GM10847 (cell line): ENCODE data around the gene RCHY1.

Experiments
- POLR2A ChIP-seq: IDR thresholded peaks from 2 replicates; pipeline ENCODE4 v1.6.1; 2011; ENCODE audit not compliant: insufficient read length; ENCODE audit errors: extremely low read depth

Gene RCHY1

GRCh38 chr4:75514131-75514948 lies at the start of gene RCHY1, which contains the start of gene THAP6:
RCHY1 (minus strand) TSS chr4:75514403; CDS start chr4:75514286, 117 bp downstream.
THAP6 (plus strand) TSS chr4:75514473; CDS start chr4:75515453, 980 bp downstream.
- peak; percentile 84 for TF ChIP-seq POLR2A

GRCh38 chr4:75561789-75562188 lies 47.6 kb upstream of the RCHY1 start:
- no peak for TF ChIP-seq POLR2A

- TF ChIP-seq POLR2A, result no peak
Observed at GRCh38 chr4:75557696-75558095, 43.5 kb upstream of the RCHY1 start.

- no peak for TF ChIP-seq POLR2A
Observed at GRCh38 chr4:75555294-75556164, 41.3 kb upstream of the RCHY1 start, which contains the start of gene ODAPH. ODAPH (plus strand) TSS chr4:75556066; CDS start chr4:75556083, 17 bp downstream.

DNA sequence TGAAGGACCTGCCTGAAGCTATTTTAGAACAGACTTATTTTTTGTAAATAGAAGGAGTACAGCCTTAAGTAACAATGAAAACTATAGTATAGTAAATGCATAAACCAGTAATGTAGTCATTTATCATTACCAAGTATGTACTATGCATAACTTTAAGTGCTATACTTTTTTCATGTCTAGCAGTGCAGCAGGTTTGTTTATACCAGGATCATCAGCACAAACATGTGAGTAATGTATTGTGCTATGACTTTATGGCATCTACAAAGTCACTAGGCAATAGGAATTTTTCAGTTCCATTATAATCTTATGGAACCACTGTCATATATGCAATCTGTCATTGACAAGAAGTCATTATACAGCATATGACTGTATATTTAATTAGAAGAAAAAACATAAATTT lies 38.2 kb upstream of the RCHY1 start:
- no peak for TF ChIP-seq POLR2A

- no peak for TF ChIP-seq POLR2A
Observed at GRCh38 chr4:75549019-75549418, 34.8 kb upstream of the RCHY1 start.

- no peak for TF ChIP-seq POLR2A
Observed at GRCh38 chr4:75547647-75548387, 33.6 kb upstream of the RCHY1 start.

- no peak for TF ChIP-seq POLR2A
Observed at GRCh38 chr4:75545526-75545925, 31.3 kb upstream of the RCHY1 start.

DNA sequence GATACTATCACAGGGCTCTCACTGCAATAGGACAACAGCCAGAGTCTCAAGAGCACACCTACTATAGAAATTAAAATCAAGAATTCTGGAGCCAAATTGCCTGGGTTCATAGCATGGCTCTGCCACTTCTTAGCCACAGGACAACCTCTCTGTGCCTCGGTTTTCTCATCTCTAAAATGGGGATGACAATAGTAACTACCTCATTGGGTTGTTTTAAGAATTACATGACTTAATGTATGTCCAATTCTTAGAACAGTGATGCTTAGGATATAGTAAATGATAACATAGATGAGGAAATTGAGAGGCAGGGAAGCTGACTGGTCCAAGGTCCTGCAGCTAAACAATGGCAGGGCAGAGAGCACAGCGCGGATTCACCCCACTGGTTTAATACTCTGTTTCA lies 30.7 kb upstream of the RCHY1 start:
- no peak for TF ChIP-seq POLR2A

DNA sequence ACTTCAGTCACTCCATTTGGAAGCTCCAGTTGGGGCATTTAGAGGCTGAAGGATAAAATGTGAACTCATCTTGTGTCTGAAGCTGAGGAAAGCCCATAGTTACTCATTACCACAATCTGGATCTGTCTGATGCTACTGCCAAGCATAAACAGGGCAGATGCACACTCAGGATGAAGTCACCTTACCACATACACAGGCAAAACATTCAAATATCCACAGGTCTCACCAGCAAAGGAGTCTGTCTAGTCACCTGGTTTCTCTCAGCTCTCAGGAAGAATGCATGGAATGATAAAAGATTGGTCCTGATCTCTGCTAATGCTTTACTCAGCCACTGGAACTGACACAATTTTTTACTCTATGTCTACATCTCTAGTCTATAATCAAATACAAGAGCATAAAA lies 28.6 kb upstream of the RCHY1 start:
- TF ChIP-seq POLR2A, result no peak

DNA sequence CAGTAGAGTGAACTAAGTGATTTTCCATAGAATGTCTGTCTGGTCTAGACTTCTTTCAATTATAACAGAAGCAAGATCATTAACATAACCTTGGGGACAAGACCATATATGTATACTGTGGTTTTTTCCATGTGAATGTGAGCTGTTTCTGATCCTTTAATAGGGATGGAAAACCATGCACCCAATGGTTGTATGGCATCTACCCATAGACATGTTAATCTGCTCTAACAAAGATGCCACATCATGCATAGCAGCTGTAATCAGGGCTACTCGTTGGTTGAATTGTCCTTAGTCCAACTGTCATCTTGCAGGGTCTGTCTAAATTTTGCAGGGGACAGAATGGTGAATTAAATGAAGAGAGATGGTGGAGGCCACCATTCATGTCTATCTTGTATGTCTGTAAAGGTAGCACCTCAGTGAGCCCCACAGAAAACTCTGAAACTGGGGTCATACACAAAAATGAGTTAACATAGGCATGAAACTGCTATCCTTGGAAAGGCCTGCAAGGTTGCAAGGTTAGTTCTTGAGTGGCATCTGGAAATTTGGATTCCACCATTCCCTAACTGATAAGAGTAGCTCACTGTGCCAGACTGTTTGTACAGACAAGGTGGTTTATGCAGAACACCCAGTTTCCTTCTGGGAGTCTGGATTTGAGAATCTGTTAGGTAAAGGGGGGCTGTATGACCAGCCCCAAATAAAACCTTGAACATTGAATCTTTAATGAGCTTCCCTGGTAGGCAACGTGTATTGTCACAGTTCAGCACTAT lies 16.5 kb upstream of the RCHY1 start:
- no peak for TF ChIP-seq POLR2A

- TF ChIP-seq POLR2A, result no peak
Observed at GRCh38 chr4:75527482-75527881, 13.3 kb upstream of the RCHY1 start.

DNA sequence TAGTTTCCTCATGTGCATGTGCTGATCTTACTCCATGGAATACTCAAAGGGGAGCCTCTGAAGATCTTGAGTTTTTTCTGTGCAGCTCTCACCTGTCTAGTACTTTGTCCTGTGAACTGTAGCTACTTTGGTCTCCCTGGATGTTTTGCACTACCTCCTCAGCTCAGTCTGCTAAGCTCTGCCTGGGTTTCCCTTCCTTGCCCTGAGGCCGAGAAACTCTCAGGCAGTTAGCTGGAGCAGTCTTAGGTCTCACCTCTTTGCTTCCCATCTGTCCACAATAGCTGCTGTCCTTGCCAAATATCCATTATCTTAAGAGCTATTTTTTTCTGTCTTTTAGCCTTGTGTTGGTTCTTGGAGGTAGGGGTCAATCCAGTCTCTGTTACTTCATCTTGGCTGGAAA lies 11.7 kb upstream of the RCHY1 start:
- no peak for TF ChIP-seq POLR2A

DNA sequence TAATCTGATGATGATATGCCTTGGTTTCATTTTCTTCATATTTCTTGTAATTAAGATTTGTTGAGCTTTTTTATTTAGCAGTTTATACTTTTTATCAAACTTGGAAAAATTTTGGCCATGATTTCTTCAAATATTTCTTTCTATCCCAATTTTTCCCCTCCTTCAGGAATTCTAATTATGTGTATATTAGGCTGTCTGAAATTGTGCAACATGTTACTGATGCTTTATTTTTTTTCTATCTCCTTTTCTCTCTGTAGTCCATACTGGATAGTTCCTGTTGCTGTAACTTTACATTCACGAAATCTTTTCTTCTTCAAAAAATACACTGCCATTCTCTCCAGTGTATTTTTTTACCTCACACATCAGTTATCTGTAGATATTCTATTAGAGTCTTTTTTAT lies 10.9 kb upstream of the RCHY1 start:
- TF ChIP-seq POLR2A, result no peak
